Fibroblast of lung (primary cell): ENCODE data around the gene TTC24.

Experiments used
- EZH2 ChIP-seq: IDR thresholded peaks from 2 replicates; pipeline ENCODE4 v1.5.1; 2012; ENCODE audit warnings: low read length, control low read depth, mild to moderate bottlenecking; ENCODE audit errors: missing control alignments
- TF ChIP-seq, protein P1 (sequence below), 2 donors: IDR thresholded peaks in 1 of 2; conservative IDR thresholded peaks in 1 of 2; 1 replicate in 1 of 2; 2 replicates in 1 of 2; pipeline ENCODE4 v1.5.1; 2011 to 2012; ENCODE audit warnings: low read length in 2 of 2, control low read depth in 1 of 2, inconsistent platforms in 1 of 2, low read depth in 1 of 2, mild to moderate bottlenecking in 1 of 2

DNA sequence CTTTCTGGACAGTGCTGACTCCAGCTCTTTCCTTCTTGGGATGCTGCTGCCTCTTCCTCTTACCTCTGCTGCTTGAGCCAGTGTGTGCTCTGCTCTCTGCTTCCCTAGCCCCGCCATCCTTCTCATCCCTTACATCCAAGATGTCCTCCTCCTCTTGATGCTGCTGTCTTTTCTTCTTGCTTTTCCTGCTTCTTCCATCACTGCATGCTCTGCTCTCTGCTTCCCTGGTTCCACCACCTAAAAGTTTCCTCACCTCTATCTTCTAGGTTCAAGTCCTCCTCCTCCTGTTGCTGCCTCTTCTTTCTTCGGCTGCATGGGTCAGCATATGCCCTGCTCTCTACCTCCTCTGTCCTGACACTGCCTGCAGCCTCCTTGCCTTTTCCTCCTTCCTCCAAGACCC, 15.5 kb downstream of the TTC24 start:
- TF ChIP-seq, protein P1, sequence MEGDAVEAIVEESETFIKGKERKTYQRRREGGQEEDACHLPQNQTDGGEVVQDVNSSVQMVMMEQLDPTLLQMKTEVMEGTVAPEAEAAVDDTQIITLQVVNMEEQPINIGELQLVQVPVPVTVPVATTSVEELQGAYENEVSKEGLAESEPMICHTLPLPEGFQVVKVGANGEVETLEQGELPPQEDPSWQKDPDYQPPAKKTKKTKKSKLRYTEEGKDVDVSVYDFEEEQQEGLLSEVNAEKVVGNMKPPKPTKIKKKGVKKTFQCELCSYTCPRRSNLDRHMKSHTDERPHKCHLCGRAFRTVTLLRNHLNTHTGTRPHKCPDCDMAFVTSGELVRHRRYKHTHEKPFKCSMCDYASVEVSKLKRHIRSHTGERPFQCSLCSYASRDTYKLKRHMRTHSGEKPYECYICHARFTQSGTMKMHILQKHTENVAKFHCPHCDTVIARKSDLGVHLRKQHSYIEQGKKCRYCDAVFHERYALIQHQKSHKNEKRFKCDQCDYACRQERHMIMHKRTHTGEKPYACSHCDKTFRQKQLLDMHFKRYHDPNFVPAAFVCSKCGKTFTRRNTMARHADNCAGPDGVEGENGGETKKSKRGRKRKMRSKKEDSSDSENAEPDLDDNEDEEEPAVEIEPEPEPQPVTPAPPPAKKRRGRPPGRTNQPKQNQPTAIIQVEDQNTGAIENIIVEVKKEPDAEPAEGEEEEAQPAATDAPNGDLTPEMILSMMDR (conservative IDR thresholded peaks at IDR 0.05 in 1 of 2, IDR thresholded peaks at IDR 0.05 in 1 of 2; ENCODE audit: low read depth in 1 of 2, low read length in 2 of 2), result no peak
- TF ChIP-seq EZH2, result no peak
